ENCODE data around the gene PSMA7.
A peak's percentile ranks its signal among the peaks of the same experiment; 100 is the strongest.
"Not testable (repeated sequence)": the region's sequence is repeated elsewhere in the genome, so short reads cannot be mapped to it uniquely, and the experiment has no call there.

Gene PSMA7

GRCh38 chr20:62151835-62152364 is 8.7 kb upstream of the PSMA7 start:
- DNase-seq, result no peak

GRCh38 chr20:62151225-62151624 is 8.0 kb upstream of the PSMA7 start:
- no peak for DNase-seq

- DNase-seq, result no peak
Observed at GRCh38 chr20:62150310-62150575, 7.0 kb upstream of the PSMA7 start.

GRCh38 chr20:62149532-62150309 is 6.5 kb upstream of the PSMA7 start:
- no peak for DNase-seq

- no peak for DNase-seq
Observed at GRCh38 chr20:62148908-62149314, 5.7 kb upstream of the PSMA7 start.

GRCh38 chr20:62148383-62148782 is 5.2 kb upstream of the PSMA7 start:
- not testable (repeated sequence) for DNase-seq

- DNase-seq, result no peak
Observed at GRCh38 chr20:62147528-62147927, 4.3 kb upstream of the PSMA7 start.

- no peak for DNase-seq
Observed at GRCh38 chr20:62147125-62147524, 3.9 kb upstream of the PSMA7 start.

GRCh38 chr20:62146019-62146755 is 3.0 kb upstream of the PSMA7 start:
- DNase-seq, result no peak

GRCh38 chr20:62145688-62146018 is 2.5 kb upstream of the PSMA7 start:
- DNase-seq, result no peak

GRCh38 chr20:62143957-62144825 is 997 bp upstream of the PSMA7 start:
- DNase-seq, result peak; percentile 18

- no peak for DNase-seq
Observed at GRCh38 chr20:62142252-62143080, 728 bp downstream of the PSMA7 start.

GRCh38 chr20:62141397-62142251 is 1.6 kb downstream of the PSMA7 start:
- DNase-seq, result peak; percentile 14

GRCh38 chr20:62141043-62141396 is 2.2 kb downstream of the PSMA7 start:
- no peak for DNase-seq

- DNase-seq, result no peak
Observed at GRCh38 chr20:62139636-62140035, 3.6 kb downstream of the PSMA7 start.

- DNase-seq, result no peak
Observed at GRCh38 chr20:62138912-62139311, 4.3 kb downstream of the PSMA7 start.

- no peak for DNase-seq
Observed at GRCh38 chr20:62138204-62138543, 5.0 kb downstream of the PSMA7 start.

GRCh38 chr20:62137478-62138203 is 5.6 kb downstream of the PSMA7 start:
- no peak for DNase-seq

- DNase-seq, result no peak
Observed at GRCh38 chr20:62137092-62137384, 6.2 kb downstream of the PSMA7 start.

GRCh38 chr20:62136283-62137091 is 6.7 kb downstream of the PSMA7 start:
- peak; percentile 44 for DNase-seq

Measured in DMS79 treated with DMSO at 0.1 percent for 48 hours (cell line).